Suprapubic skin (tissue), 4 donors: ENCODE results near the gene FAM236D. TPM values are rescaled to one million over a fixed set of nuclear protein-coding genes. Genes with fewer than 3 reads are reported as not detected.
"Not testable (repeated sequence)": the region's sequence is repeated elsewhere in the genome, so short reads cannot be mapped to it uniquely, and the experiment has no call there.

Experiments
- DNase-seq, 2 donors: peaks; one replicate each; pipeline ENCODE4 v3.0.0-alpha.2; 2019; ENCODE audit warnings: low spot score in 2 of 2
- H3K27ac ChIP-seq: fragments of 200-600 bp; sonication (generic); one replicate; pipeline ENCODE4 v1.5.1; 2019
- H3K27me3 ChIP-seq: fragments of 200-600 bp; sonication (generic); one replicate; pipeline ENCODE4 v1.5.1; 2019
- H3K36me3 ChIP-seq: fragments of 200-600 bp; sonication (generic); one replicate; pipeline ENCODE4 v1.5.1; 2019
- H3K4me1 ChIP-seq: fragments of 200-600 bp; sonication (generic); one replicate; pipeline ENCODE4 v1.5.1; 2019
- H3K4me3 ChIP-seq: fragments of 200-600 bp; sonication (generic); one replicate; pipeline ENCODE4 v1.5.1; 2019; ENCODE audit warnings: mild to moderate bottlenecking
- H3K9me3 ChIP-seq: fragments of 200-600 bp; sonication (generic); one replicate; pipeline ENCODE4 v1.5.1; 2019
- WGBS: methylation state at CpG from one replicate; pipeline ENCODE4 v1.1.5; 2018; 5-methylcytosine and 5-hydroxymethylcytosine counted together
- total RNA-seq, 4 donors: library from RNA; depleted of rRNA; stranded (reverse); fragments of >200 nt; gene quantifications; one replicate each; pipeline ENCODE4 v1.1.0, GENCODE V29; 2016

FAM236D gene
- total RNA-seq = not detected

GRCh38 chrX:72808110-72808509 is at the start of gene FAM236D:
TSS of gene FAM236D (minus strand) at chrX:72808210. CDS start at chrX:72808110, 100 bp downstream.
- not testable (repeated sequence) for H3K27me3 ChIP-seq, H3K27ac ChIP-seq, H3K36me3 ChIP-seq, H3K9me3 ChIP-seq, DNase-seq, H3K4me3 ChIP-seq, H3K4me1 ChIP-seq
- no CpG with 5 or more reads among the region's 13 CpGs for WGBS

- H3K4me1 ChIP-seq, H3K4me3 ChIP-seq, H3K27ac ChIP-seq, H3K36me3 ChIP-seq, H3K27me3 ChIP-seq, DNase-seq, H3K9me3 ChIP-seq: not testable (repeated sequence)
- WGBS = no CpG with 5 or more reads among the region's 2 CpGs
Observed at GRCh38 chrX:72837532-72837931, 29.5 kb upstream of the FAM236D start.

- H3K36me3 ChIP-seq, H3K4me3 ChIP-seq, H3K27ac ChIP-seq, H3K4me1 ChIP-seq, H3K27me3 ChIP-seq, H3K9me3 ChIP-seq, DNase-seq: not testable (repeated sequence)
- no CpG with 5 or more reads among the region's 13 CpGs for WGBS
Observed at GRCh38 chrX:72830701-72831100, 22.7 kb upstream of the FAM236D start.

- WGBS = no CpG with 5 or more reads among the region's 3 CpGs
- DNase-seq = not testable (repeated sequence)
Observed at GRCh38 chrX:72790390-72790789, 17.6 kb downstream of the FAM236D start.

GRCh38 chrX:72788142-72788541 is 19.9 kb downstream of the FAM236D start:
- DNase-seq, H3K9me3 ChIP-seq, H3K27me3 ChIP-seq, H3K27ac ChIP-seq, H3K36me3 ChIP-seq, H3K4me3 ChIP-seq, H3K4me1 ChIP-seq: not testable (repeated sequence)
- WGBS = no CpG with 5 or more reads among the region's 1 CpG

More at GRCh38 chrX:72790390-72790789, 17.6 kb downstream of the FAM236D start:
- not testable (repeated sequence) for H3K4me3 ChIP-seq, H3K27ac ChIP-seq, H3K27me3 ChIP-seq, H3K4me1 ChIP-seq, H3K9me3 ChIP-seq, H3K36me3 ChIP-seq

GRCh38 chrX:72783964-72784363 is 24.0 kb downstream of the FAM236D start:
- not testable (repeated sequence) for H3K27me3 ChIP-seq, H3K4me1 ChIP-seq, H3K27ac ChIP-seq, DNase-seq, H3K36me3 ChIP-seq, H3K4me3 ChIP-seq, H3K9me3 ChIP-seq
- no CpG with 5 or more reads among the region's 6 CpGs for WGBS

- H3K27ac ChIP-seq, H3K4me3 ChIP-seq, H3K27me3 ChIP-seq, H3K4me1 ChIP-seq, H3K36me3 ChIP-seq, DNase-seq, H3K9me3 ChIP-seq: not testable (repeated sequence)
- no CpG with 5 or more reads among the region's 8 CpGs for WGBS
Observed at GRCh38 chrX:72783365-72783936, 24.6 kb downstream of the FAM236D start.

GRCh38 chrX:72782560-72782959 is 25.4 kb downstream of the FAM236D start, which contains the start of gene FAM236B:
TSS of gene FAM236B (minus strand) at chrX:72782660. CDS start at chrX:72782560, 100 bp downstream.
- no CpG with 5 or more reads among the region's 15 CpGs for WGBS
- not testable (repeated sequence) for DNase-seq

GRCh38 chrX:72778146-72778545 is 29.9 kb downstream of the FAM236D start:
- H3K36me3 ChIP-seq, H3K9me3 ChIP-seq, H3K4me1 ChIP-seq, H3K27me3 ChIP-seq, H3K27ac ChIP-seq, H3K4me3 ChIP-seq, DNase-seq: not testable (repeated sequence)
- WGBS = no CpG with 5 or more reads among the region's 6 CpGs

More at GRCh38 chrX:72782560-72782959, 25.4 kb downstream of the FAM236D start, which contains the start of gene FAM236B:
- not testable (repeated sequence) for H3K4me3 ChIP-seq, H3K9me3 ChIP-seq, H3K27ac ChIP-seq, H3K27me3 ChIP-seq, H3K4me1 ChIP-seq, H3K36me3 ChIP-seq

GRCh38 chrX:72777467-72777790 is 30.6 kb downstream of the FAM236D start:
- H3K36me3 ChIP-seq, H3K27me3 ChIP-seq, H3K9me3 ChIP-seq, DNase-seq, H3K4me1 ChIP-seq, H3K27ac ChIP-seq, H3K4me3 ChIP-seq: not testable (repeated sequence)
- WGBS = no CpG with 5 or more reads among the region's 15 CpGs

GRCh38 chrX:72776653-72777466 is 31.1 kb downstream of the FAM236D start, which contains the start of gene DMRTC1B:
TSS of gene DMRTC1B (plus strand) at chrX:72776890. CDS start at chrX:72845136, 68,246 bp downstream.
- H3K9me3 ChIP-seq, H3K4me1 ChIP-seq, H3K27me3 ChIP-seq, H3K4me3 ChIP-seq, H3K27ac ChIP-seq, DNase-seq, H3K36me3 ChIP-seq: not testable (repeated sequence)
- WGBS = no CpG with 5 or more reads among the region's 44 CpGs

- not testable (repeated sequence) for DNase-seq, H3K4me1 ChIP-seq, H3K27ac ChIP-seq, H3K27me3 ChIP-seq, H3K4me3 ChIP-seq, H3K9me3 ChIP-seq, H3K36me3 ChIP-seq
- no CpG with 5 or more reads among the region's 9 CpGs for WGBS
Observed at GRCh38 chrX:72760454-72760853, 47.6 kb downstream of the FAM236D start.
